A549 (cell line): Measurements from ENCODE around the gene DGKE. TPM values are rescaled to one million over a fixed set of nuclear protein-coding genes. Genes with fewer than 3 reads are reported as not detected.

Experiments
- ATAC-seq, 2 experiments: fragments of 200-7000 bp in 1 of 2; fragments of >200 bp in 1 of 2; cut with Nextera tagmentation in 1 of 2; cut with Tn5 transposase in 1 of 2; 3 replicates each; pipeline versions ENCODE4 v1.8.0 to v1.9.1; 2018 to 2020; ENCODE audit warnings: mild to moderate bottlenecking in 1 of 2, moderate library complexity in 1 of 2
- CTCF ChIA-PET: fragments of 300-600 bp; sonication (Branson Sonifier 250); formaldehyde crosslinking; extraction: SDS; loops from one replicate; lab custom pipeline; 2021; ENCODE audit warnings: antibody characterized with exemption, inconsistent platforms; lab: Yijun Ruan, JAX
- POLR2A ChIA-PET: fragments of 350-600 bp; formaldehyde crosslinking; extraction: SDS; loops from one replicate; lab custom pipeline; 2021; ENCODE audit warnings: antibody characterized with exemption, inconsistent platforms; lab: Yijun Ruan, JAX
- DNase-seq, 2 experiments: peaks; one replicate each; pipeline versions ENCODE4 v3.0.0 to v3.0.0-alpha.2; 2011 to 2016; ENCODE audit warnings: low read depth in 1 of 2, low spot score in 1 of 2
- FAIRE-seq: peaks from 2 replicates; lab custom pipeline; 2011; peaks lifted over from hg19 to GRCh38; lab: Jason Lieb, UNC
- H3K27ac ChIP-seq, 2 experiments: fragments of >200 bp; sonication (Bioruptor Twin); formaldehyde crosslinking; 3 replicates each; pipeline ENCODE4 v1.5.1; 2016 to 2017
- H3K4me1 ChIP-seq: fragments of >200 bp; sonication (Bioruptor Twin); formaldehyde crosslinking; 3 replicates; pipeline ENCODE4 v1.6.1; 2016
- H3K4me2 ChIP-seq: fragments of >200 bp; sonication (Bioruptor Twin); formaldehyde crosslinking; 3 replicates; pipeline ENCODE4 v1.6.1; 2016
- H3K4me3 ChIP-seq: fragments of >200 bp; sonication (Bioruptor Twin); formaldehyde crosslinking; 3 replicates; pipeline ENCODE4 v1.5.1; 2016
- H3K9me3 ChIP-seq: fragments of >200 bp; sonication (Bioruptor Twin); formaldehyde crosslinking; 3 replicates; pipeline ENCODE4 v1.6.1; 2016
- ATOH8 ChIP-seq: fragments of 250-450 bp; sonication (Bioruptor Pico); IDR thresholded peaks from 2 replicates; pipeline ENCODE4 v1.5.0; 2020; ENCODE audit warnings: low read depth, mild to moderate bottlenecking, moderate library complexity
- BCL3 ChIP-seq: fragments of >200 bp; sonication (Bioruptor Twin); formaldehyde crosslinking; IDR thresholded peaks from 3 replicates; pipeline ENCODE4 v1.6.1; 2016
- CEBPB ChIP-seq, 2 experiments: fragments of >200 bp in 1 of 2; sonication (Bioruptor Twin) in 1 of 2; formaldehyde crosslinking in 1 of 2; IDR thresholded peaks; 2 replicates each; pipeline ENCODE4 v1.6.1; 2012 to 2016
- CHD2 ChIP-seq: fragments of 150-350 bp; IDR thresholded peaks from 2 replicates; pipeline ENCODE4 v1.6.1; 2014; ENCODE audit warnings: low read length; ENCODE audit not compliant: partially characterized antibody
- EHMT2 ChIP-seq: fragments of 200-600 bp; sonication (generic); IDR thresholded peaks from 2 replicates; pipeline ENCODE4 v1.6.1; 2016; ENCODE audit warnings: antibody characterized with exemption, low read depth, mild to moderate bottlenecking, moderate library complexity
- FOSB ChIP-seq: fragments of 250-450 bp; sonication (Bioruptor Pico); IDR thresholded peaks from 2 replicates; pipeline ENCODE4 v1.5.0; 2020; ENCODE audit warnings: mild to moderate bottlenecking, moderate library complexity
- GATA3 ChIP-seq: IDR thresholded peaks from 2 replicates; pipeline ENCODE4 v1.6.1; 2012; ENCODE audit warnings: borderline replicate concordance
- HDAC2 ChIP-seq: fragments of 200-600 bp; sonication (generic); IDR thresholded peaks from 2 replicates; pipeline ENCODE4 v1.6.1; 2016
- HES2 ChIP-seq: fragments of >200 bp; sonication (Bioruptor Twin); formaldehyde crosslinking; IDR thresholded peaks from 2 replicates; pipeline ENCODE4 v1.6.1; 2016
- HMGXB4 ChIP-seq: fragments of 250-450 bp; sonication (Bioruptor Pico); IDR thresholded peaks from 2 replicates; pipeline ENCODE4 v1.5.0; 2021; ENCODE audit warnings: mild to moderate bottlenecking, moderate library complexity, borderline replicate concordance
- HOXB13 ChIP-seq: fragments of 250-450 bp; sonication (Bioruptor Pico); IDR thresholded peaks from 2 replicates; pipeline ENCODE4 v1.5.0; 2020; ENCODE audit warnings: low read depth, mild to moderate bottlenecking, moderate library complexity
- HOXB5 ChIP-seq: fragments of 250-450 bp; sonication (Bioruptor Pico); IDR thresholded peaks from 2 replicates; pipeline ENCODE4 v1.5.0; 2020; ENCODE audit warnings: mild to moderate bottlenecking, moderate library complexity
- KDM1A ChIP-seq: fragments of 200-600 bp; sonication (generic); IDR thresholded peaks from 2 replicates; pipeline ENCODE4 v1.6.1; 2016; ENCODE audit warnings: low read depth, mild to moderate bottlenecking
- KDM5A ChIP-seq: fragments of 200-600 bp; sonication (generic); IDR thresholded peaks from 2 replicates; pipeline ENCODE4 v1.6.1; 2016; ENCODE audit warnings: antibody characterized with exemption, mild to moderate bottlenecking
- MAFK ChIP-seq: fragments of 450-650 bp; IDR thresholded peaks from 2 replicates; pipeline ENCODE4 v1.6.1; 2014; ENCODE audit not compliant: partially characterized antibody
- NPAS2 ChIP-seq: fragments of 250-450 bp; sonication (Bioruptor Pico); IDR thresholded peaks from 2 replicates; pipeline ENCODE4 v1.8.0; 2022; ENCODE audit warnings: mild to moderate bottlenecking, moderate library complexity, borderline replicate concordance
- NR3C1 ChIP-seq: fragments of >200 bp; sonication (Bioruptor Twin); formaldehyde crosslinking; IDR thresholded peaks from 3 replicates; pipeline ENCODE4 v1.6.1; 2017
- RAD21 ChIP-seq, 2 experiments: fragments of >200 bp in 1 of 2; sonication (Bioruptor Twin) in 1 of 2; formaldehyde crosslinking in 1 of 2; IDR thresholded peaks in 1 of 2; conservative IDR thresholded peaks in 1 of 2; 2 replicates in 1 of 2; 3 replicates in 1 of 2; pipeline ENCODE4 v1.6.1; 2012 to 2018; ENCODE audit warnings: inconsistent platforms in 1 of 2
- RFX5 ChIP-seq: fragments of 450-650 bp; IDR thresholded peaks from 2 replicates; pipeline ENCODE4 v1.7.1; 2014; ENCODE audit warnings: antibody characterized with exemption, mild to moderate bottlenecking, moderate library complexity
- RNF2 ChIP-seq: fragments of 200-600 bp; sonication (generic); IDR thresholded peaks from 2 replicates; pipeline ENCODE4 v1.6.1; 2016; ENCODE audit warnings: low read depth, mild to moderate bottlenecking, antibody characterized with exemption, moderate library complexity, borderline replicate concordance
- WGBS: methylation state at CpG from one replicate; pipeline ENCODE4 v1.1.6; 2017; ENCODE audit errors: missing lambda C conversion rate; 5-methylcytosine and 5-hydroxymethylcytosine counted together
- polyA plus RNA-seq, 4 experiments: library from polyadenylated mRNA; depleted of rRNA in 3 of 4; stranded (reverse); fragments of >200 nt; fragmentation: RNase III in 1 of 4; extraction: RNeasy Plus Mini Kit Qiagen cat#74134 plus additional on column Dnase treatment in 1 of 4; gene quantifications; 2 replicates in 3 of 4; 3 replicates in 1 of 4; pipeline ENCODE4 v1.2.3, GENCODE V29; 2011 to 2017

The DGKE gene
- polyA plus RNA-seq, 2 of the 4 experiments (the other 2 are of a cell fraction): 3.4 to 4.6 TPM

- Histone ChIP-seq H3K4me2 (peak overlapping the region; percentile 15; the same call in 2 of the 3 replicates), H3K4me1 (peaks cover 37% of the 10 kb centered on the region), H3K27ac (peak overlapping the region in 1 of 2 experiments; percentile 17; a peak in 1 of 6 replicates), H3K4me3 (no peak overlapping the region), H3K9me3 (no peaks in the 10 kb centered on the region)
- no peak for FAIRE-seq
- 67% methylated on average over 7 of the region's 7 CpGs for WGBS
- POLR2A ChIA-PET: no interaction called here
- TF ChIP-seq NPAS2 (CRISPR knock-in tag) (no peak), RNF2 (no peak), FOSB (CRISPR knock-in tag) (no peak), HOXB5 (CRISPR knock-in tag) (no peak), RFX5 (no peak), HES2 (no peak)
- CTCF ChIA-PET: interaction anchor here (1.5 to 3.2 kb wide), 5 partner anchors 29 to 91 kb away, joined by 4 to 15 read pairs (median 7); partner anchors contain the start of gene COIL
- no peak for DNase-seq
- no peak for ATAC-seq
These were observed 76.7 kb downstream of the DGKE start for GRCh38 chr17:56910509-56911235.

GRCh38 chr17:56912105-56912999 is 78.4 kb downstream of the DGKE start:
- no peak for DNase-seq
- no peak for FAIRE-seq
- 66% methylated on average over 21 of the region's 21 CpGs for WGBS
- peaks cover 3% of the 10 kb centered on the region; the same call in 2 of the 3 replicates for H3K9me3 ChIP-seq
- H3K4me3 ChIP-seq: peak overlapping the region; percentile 63
- peak overlapping the region; percentile 90 for H3K4me2 ChIP-seq
- peaks cover 47% of the 10 kb centered on the region for H3K4me1 ChIP-seq
- TF ChIP-seq CHD2: no peak
- no peak for TF ChIP-seq HDAC2
- TF ChIP-seq KDM1A: no peak
- no peak for TF ChIP-seq KDM5A
- no peak for TF ChIP-seq BCL3
- TF ChIP-seq GATA3: no peak
- TF ChIP-seq CEBPB (IDR thresholded peaks at IDR 0.05): no peak
- TF ChIP-seq HMGXB4 (CRISPR knock-in tag): no peak
- TF ChIP-seq NR3C1: no peak
- no peak for TF ChIP-seq ATOH8 (CRISPR knock-in tag)
- no peak for TF ChIP-seq RAD21 (conservative IDR thresholded peaks at IDR 0.05 in 1 of 2, IDR thresholded peaks at IDR 0.05 in 1 of 2)
- TF ChIP-seq EHMT2: no peak
- TF ChIP-seq MAFK: no peak
- TF ChIP-seq HOXB13 (CRISPR knock-in tag): no peak
- H3K27ac ChIP-seq: peak overlapping the region; percentile 93 to 94; a peak in 5 of 6 replicates
- ChIA-PET CTCF (interaction anchor here (1.0 to 2.6 kb wide), 6 partner anchors 9 to 93 kb away, joined by 4 to 10 read pairs (median 4); no protein-coding TSS in a partner anchor), POLR2A (no interaction called here)
- ATAC-seq: no peak
